ENCODE results near the gene NACC1. TPM values are rescaled to one million over a fixed set of nuclear protein-coding genes. Genes with fewer than 3 reads are reported as not detected.
"Not testable (repeated sequence)": the region's sequence is repeated elsewhere in the genome, so short reads cannot be mapped to it uniquely, and the experiment has no call there.

NACC1 gene
- total and polyA plus RNA-seq, 2 donors: 12.8 to 17.5 TPM

DNA sequence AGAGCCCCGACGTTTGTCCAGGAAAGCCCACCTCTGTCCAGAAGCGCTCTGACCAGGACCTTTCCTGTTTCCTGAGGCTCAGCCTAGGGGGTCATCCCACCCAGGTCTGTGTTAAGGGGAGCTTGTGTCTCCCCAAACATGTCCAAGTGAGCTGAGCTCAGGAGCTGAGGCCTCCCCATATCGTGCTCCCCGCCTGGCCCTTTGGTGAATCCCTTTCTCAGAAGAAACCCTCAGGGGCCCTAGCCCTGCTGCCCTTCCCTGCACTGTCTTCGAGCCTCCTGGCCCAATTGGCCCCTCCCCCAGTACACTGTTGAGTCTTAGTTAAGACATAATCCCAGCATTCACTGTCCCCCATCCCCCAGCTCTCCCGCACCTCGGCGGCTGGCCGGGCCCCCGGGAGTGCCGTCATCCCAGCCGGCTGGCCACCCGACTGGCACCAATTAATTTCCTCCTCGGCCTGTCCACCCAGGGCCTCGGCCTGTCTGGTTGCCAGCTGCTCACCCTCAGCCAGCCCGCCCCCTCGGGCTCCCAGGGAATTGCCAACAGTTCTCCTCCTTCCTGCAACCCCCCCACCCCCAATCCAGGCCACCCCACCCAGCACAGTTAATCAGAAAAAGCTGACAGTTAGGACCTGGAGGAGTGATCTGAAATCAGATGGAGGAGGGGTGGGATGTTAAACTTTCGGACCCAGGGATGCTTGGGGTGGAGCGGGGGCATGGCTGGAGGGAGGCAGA lies 45.7 kb downstream of the NACC1 start:
- Histone ChIP-seq H3K4me3 (ENCODE audit: low read length in 2 of 2) (peak overlapping the region; percentile 31 to 52), H3K27ac (ENCODE audit: low read depth in 1 of 2, low read length in 1 of 2) (peak overlapping the region; percentile 88 to 97), H3K36me3 (ENCODE audit: control insufficient read depth in 2 of 2, insufficient read depth in 2 of 2, low read length in 1 of 2) (no peaks in the 10 kb centered on the region), H3K27me3 (ENCODE audit: control insufficient read depth in 2 of 2, insufficient read depth in 1 of 2, low read length in 1 of 2) (no peaks in the 10 kb centered on the region), H3K4me1 (ENCODE audit: control insufficient read depth in 2 of 2, insufficient read depth in 2 of 2, low read length in 2 of 2) (peaks cover 36 to 73% of the 10 kb centered on the region in 2 donors), H3K9me3 (ENCODE audit: control insufficient read depth in 2 of 2, insufficient read depth in 1 of 2, low read length in 1 of 2) (peaks cover 0 to 5% of the 10 kb centered on the region in 2 donors)
- WGBS: 9% methylated on average over 20 of the region's 20 CpGs
- DNase-seq (ENCODE audit: low read depth in 6 of 9, low spot score in 9 of 9): peak in 6 of 9 donors; percentile 21 to 65 (median 37)

DNA sequence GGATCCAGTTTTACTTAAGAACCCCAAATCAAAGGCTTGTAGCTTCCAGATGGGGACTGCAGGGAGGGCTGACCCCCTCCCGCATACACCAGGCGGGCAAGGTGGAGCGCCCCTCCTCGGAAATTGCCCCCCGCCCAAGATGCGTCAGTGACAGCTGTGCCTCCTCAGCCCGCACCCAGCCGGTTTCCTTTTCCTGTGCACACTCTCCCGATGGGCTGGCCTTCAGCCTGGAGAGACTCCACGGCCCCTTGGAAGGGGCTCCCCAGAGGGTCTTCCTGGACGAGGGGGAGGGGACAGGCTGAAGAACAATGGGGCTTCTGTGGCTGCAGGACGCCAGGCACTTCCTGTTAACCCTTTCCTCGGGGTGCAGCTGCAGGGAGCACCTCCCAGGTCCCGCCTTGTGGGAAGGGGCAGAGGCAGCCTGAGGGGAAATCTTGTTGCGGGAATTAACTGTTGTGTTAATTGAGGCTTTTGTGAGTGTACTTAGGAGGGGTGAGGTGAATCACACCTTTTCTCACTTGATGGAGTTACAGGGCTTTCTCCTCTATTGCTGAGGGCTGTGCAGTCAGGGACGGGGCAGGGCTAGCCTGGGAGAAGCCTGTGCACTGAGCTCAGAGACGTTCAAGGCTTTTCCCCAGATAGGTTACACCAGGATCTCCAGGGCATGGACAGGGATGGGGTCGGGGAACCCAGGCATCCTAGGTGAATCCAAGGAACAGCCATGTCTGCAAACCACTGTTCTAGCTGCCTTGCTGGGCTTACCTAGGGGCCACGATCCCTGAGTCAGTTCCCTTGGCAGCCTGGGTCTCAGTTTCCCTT lies 46.5 kb downstream of the NACC1 start:
- Histone ChIP-seq H3K4me1 (ENCODE audit: control insufficient read depth in 2 of 2, insufficient read depth in 2 of 2, low read length in 2 of 2) (peaks cover 37 to 81% of the 10 kb centered on the region in 2 donors), H3K27me3 (ENCODE audit: control insufficient read depth in 2 of 2, insufficient read depth in 1 of 2, low read length in 1 of 2) (no peaks in the 10 kb centered on the region), H3K36me3 (ENCODE audit: control insufficient read depth in 2 of 2, insufficient read depth in 2 of 2, low read length in 1 of 2) (no peaks in the 10 kb centered on the region), H3K4me3 (ENCODE audit: low read length in 2 of 2) (peak overlapping the region; percentile 31 to 52), H3K9me3 (ENCODE audit: control insufficient read depth in 2 of 2, insufficient read depth in 1 of 2, low read length in 1 of 2) (peaks cover 0 to 5% of the 10 kb centered on the region in 2 donors), H3K27ac (ENCODE audit: low read depth in 1 of 2, low read length in 1 of 2) (peak overlapping the region; percentile 88 to 97)
- WGBS: 9% methylated on average over 19 of the region's 19 CpGs
- peak in 6 of 9 donors; percentile 32 to 79 (median 54) for DNase-seq (ENCODE audit: low read depth in 6 of 9, low spot score in 9 of 9)

DNA sequence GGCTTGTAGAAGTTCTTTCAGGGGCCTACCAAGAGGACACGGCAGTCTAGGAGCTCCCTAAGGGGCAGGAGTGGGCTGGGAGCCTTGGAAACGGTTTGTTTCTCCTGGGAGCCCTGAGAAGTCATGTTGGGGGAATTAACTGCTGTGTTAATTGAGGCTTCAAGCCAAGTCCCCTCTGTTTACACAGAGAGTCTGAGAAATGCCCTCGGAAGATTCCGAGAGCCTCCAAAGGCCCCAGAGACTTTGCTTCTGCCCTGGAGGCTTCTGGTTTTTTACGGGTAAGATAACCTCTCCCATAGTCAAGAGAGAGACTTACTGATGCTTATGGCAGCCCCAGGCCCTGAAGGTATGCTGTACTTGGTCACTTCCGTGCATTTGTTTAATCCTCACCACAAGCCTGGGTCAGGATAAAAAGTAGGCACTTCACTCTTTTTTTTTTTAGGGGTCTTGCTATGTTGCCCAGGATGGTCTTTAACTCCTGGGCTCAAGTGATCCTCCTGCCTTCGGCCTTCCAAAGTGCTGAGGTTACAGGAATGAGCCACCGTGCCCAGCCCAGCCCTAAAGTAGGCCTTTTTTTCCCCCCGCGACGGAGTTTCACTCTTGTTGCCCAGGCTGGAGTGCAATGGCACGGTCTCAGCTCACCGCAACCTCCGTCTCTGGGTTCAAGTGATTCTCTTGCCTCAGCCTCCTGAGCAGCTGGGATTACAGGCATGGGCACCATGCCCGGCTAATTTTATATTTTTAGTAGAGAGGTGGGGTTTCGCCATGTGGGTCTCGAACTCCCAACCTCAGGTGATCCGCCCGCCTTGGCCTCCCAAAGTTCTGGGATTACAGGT lies 47.3 kb downstream of the NACC1 start:
- Histone ChIP-seq H3K4me3 (ENCODE audit: low read length in 2 of 2) (no peak overlapping the region), H3K36me3 (ENCODE audit: control insufficient read depth in 2 of 2, insufficient read depth in 2 of 2, low read length in 1 of 2) (no peaks in the 10 kb centered on the region), H3K9me3 (ENCODE audit: control insufficient read depth in 2 of 2, insufficient read depth in 1 of 2, low read length in 1 of 2) (peaks cover 0 to 5% of the 10 kb centered on the region in 2 donors), H3K4me1 (ENCODE audit: control insufficient read depth in 2 of 2, insufficient read depth in 2 of 2, low read length in 2 of 2) (peaks cover 37 to 89% of the 10 kb centered on the region in 2 donors), H3K27ac (ENCODE audit: low read depth in 1 of 2, low read length in 1 of 2) (peak overlapping the region; percentile 88 to 97), H3K27me3 (ENCODE audit: control insufficient read depth in 2 of 2, insufficient read depth in 1 of 2, low read length in 1 of 2) (no peaks in the 10 kb centered on the region)
- DNase-seq (ENCODE audit: low read depth in 6 of 9, low spot score in 9 of 9): no peak
- 89% methylated on average over 19 of the region's 19 CpGs for WGBS

DNA sequence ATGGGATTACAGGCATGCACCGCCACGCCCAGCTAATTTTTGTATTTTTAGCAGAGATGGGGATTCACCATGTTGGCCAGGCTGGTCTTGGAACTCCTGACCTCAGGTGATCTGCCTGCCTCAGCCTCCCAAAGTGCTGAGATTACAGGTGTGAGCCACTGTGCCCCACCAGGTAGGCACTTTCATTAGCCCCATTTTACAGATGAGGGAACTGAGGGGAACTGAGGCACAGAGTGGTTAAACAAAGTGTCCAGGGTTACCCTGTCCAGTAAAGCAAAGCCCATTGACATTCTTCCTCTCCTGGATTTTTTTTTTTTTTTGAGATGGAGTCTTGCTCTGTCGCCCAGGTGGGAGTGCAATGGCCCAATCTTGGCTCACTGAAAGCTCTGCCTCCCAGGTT lies 48.1 kb downstream of the NACC1 start:
- H3K27ac ChIP-seq (ENCODE audit: low read depth in 1 of 2, low read length in 1 of 2); H3K4me3 ChIP-seq (ENCODE audit: low read length in 2 of 2); H3K36me3 ChIP-seq (ENCODE audit: control insufficient read depth in 2 of 2, insufficient read depth in 2 of 2, low read length in 1 of 2); H3K9me3 ChIP-seq (ENCODE audit: control insufficient read depth in 2 of 2, insufficient read depth in 1 of 2, low read length in 1 of 2); DNase-seq (ENCODE audit: low read depth in 6 of 9, low spot score in 9 of 9); H3K27me3 ChIP-seq (ENCODE audit: control insufficient read depth in 2 of 2, insufficient read depth in 1 of 2, low read length in 1 of 2): not testable (repeated sequence)
- 98% methylated on average over 3 of the region's 3 CpGs for WGBS
- peaks cover 37 to 86% of the 10 kb centered on the region in 2 donors for H3K4me1 ChIP-seq (ENCODE audit: control insufficient read depth in 2 of 2, insufficient read depth in 2 of 2, low read length in 2 of 2)

DNA sequence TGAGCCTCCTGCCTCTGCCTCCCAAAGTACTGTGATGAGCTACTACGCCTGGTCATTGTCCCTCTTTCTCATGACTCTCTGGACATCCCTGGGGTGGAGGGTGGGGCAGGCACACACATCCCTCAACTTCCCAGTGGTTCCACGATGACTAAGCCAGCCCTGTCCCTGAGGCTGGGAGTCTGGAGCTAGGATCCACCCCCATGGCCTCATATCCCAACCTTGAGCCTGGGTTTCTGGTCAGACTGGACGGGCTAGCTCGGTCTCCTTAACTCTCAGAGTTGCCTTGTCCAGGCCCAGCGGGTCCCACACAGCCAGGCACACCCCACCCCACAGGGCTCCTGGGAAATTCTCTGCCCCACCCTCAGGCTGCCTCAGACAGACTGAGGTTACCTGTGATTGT lies 51.7 kb downstream of the NACC1 start:
- 95% methylated on average over 5 of the region's 5 CpGs for WGBS
- Histone ChIP-seq H3K27me3 (ENCODE audit: control insufficient read depth in 2 of 2, insufficient read depth in 1 of 2, low read length in 1 of 2) (no peaks in the 10 kb centered on the region), H3K4me1 (ENCODE audit: control insufficient read depth in 2 of 2, insufficient read depth in 2 of 2, low read length in 2 of 2) (peaks cover 18 to 61% of the 10 kb centered on the region in 2 donors), H3K9me3 (ENCODE audit: control insufficient read depth in 2 of 2, insufficient read depth in 1 of 2, low read length in 1 of 2) (peaks cover 2 to 5% of the 10 kb centered on the region in 2 donors), H3K4me3 (ENCODE audit: low read length in 2 of 2) (no peak overlapping the region), H3K27ac (ENCODE audit: low read depth in 1 of 2, low read length in 1 of 2) (peak overlapping the region in 1 of 2 donors; percentile 77), H3K36me3 (ENCODE audit: control insufficient read depth in 2 of 2, insufficient read depth in 2 of 2, low read length in 1 of 2) (no peaks in the 10 kb centered on the region)
- no peak for DNase-seq (ENCODE audit: low read depth in 6 of 9, low spot score in 9 of 9)

DNA sequence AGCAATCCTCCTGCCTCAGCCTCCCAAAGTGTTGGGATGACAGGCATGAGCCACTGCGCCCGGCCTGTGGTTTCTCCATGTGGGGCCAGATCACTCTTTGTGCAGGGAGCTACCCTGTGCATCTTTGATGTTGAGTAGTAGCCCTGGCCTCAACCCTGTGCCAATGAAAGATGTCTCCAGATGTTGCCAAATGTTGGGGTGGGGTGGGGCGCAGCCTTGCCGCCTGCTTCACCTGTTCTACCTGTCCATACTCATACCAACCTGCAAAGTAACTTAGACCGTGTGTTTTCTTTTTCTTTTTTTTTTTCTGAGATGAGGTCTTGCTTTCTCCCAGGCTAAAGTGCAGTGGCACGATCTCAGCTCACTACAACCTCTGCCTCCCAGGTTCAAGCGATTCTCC lies 53.1 kb downstream of the NACC1 start:
- DNase-seq (ENCODE audit: low read depth in 6 of 9, low spot score in 9 of 9): no peak
- Histone ChIP-seq H3K27ac (ENCODE audit: low read depth in 1 of 2, low read length in 1 of 2) (no peak overlapping the region), H3K36me3 (ENCODE audit: control insufficient read depth in 2 of 2, insufficient read depth in 2 of 2, low read length in 1 of 2) (no peaks in the 10 kb centered on the region), H3K4me3 (ENCODE audit: low read length in 2 of 2) (no peak overlapping the region), H3K9me3 (ENCODE audit: control insufficient read depth in 2 of 2, insufficient read depth in 1 of 2, low read length in 1 of 2) (peaks cover 2 to 5% of the 10 kb centered on the region in 2 donors), H3K4me1 (ENCODE audit: control insufficient read depth in 2 of 2, insufficient read depth in 2 of 2, low read length in 2 of 2) (peaks cover 12 to 48% of the 10 kb centered on the region in 2 donors), H3K27me3 (ENCODE audit: control insufficient read depth in 2 of 2, insufficient read depth in 1 of 2, low read length in 1 of 2) (no peaks in the 10 kb centered on the region)
- 97% methylated on average over 7 of the region's 7 CpGs for WGBS

DNA sequence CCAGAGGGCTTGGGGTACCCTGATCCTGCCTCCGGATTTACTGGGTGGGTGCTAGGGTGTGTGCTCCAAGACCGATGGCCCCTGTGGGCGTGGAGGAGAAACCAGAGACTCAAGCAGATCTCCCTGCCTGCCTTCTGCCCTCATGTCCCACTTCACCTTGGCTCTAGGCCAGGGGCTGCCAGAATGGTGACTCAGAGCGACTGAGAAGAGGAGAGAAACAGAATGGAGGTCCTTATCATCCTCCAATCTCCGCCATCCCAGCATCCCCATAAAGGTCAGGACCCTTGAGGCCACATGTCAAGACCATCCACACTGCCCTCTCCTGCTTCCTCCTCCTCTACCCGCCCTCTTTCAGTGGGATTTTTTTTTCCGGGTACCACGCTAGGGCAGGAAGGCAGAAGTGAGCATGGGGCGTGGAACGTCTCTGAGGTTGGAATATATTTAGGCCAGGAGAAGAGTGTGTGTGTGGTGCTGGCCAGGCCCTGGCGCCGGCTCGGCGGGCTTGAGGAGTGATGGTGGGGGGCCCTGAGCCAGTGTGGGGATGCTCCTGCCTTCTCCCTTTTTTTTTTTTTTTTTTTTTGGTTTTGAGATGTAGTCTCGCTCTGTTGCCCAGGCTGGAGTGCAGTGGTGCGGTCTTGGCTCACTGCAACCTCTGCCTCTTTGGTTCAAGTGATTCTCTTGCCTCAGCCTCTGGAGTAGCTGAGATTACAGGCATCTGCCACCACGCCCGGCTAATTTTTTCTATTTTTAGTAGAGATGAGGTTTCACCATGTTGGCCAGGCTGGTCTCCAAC lies 54.5 kb downstream of the NACC1 start:
- H3K4me3 ChIP-seq (ENCODE audit: low read length in 2 of 2): peak overlapping the region in 1 of 2 donors; percentile 4
- H3K27ac ChIP-seq (ENCODE audit: low read depth in 1 of 2, low read length in 1 of 2): peak overlapping the region in 1 of 2 donors; percentile 58
- H3K27me3 ChIP-seq (ENCODE audit: control insufficient read depth in 2 of 2, insufficient read depth in 1 of 2, low read length in 1 of 2): no peaks in the 10 kb centered on the region
- H3K9me3 ChIP-seq (ENCODE audit: control insufficient read depth in 2 of 2, insufficient read depth in 1 of 2, low read length in 1 of 2): peaks cover 2 to 3% of the 10 kb centered on the region in 2 donors
- DNase-seq (ENCODE audit: low read depth in 6 of 9, low spot score in 9 of 9): no peak
- peaks cover 12 to 35% of the 10 kb centered on the region in 2 donors for H3K4me1 ChIP-seq (ENCODE audit: control insufficient read depth in 2 of 2, insufficient read depth in 2 of 2, low read length in 2 of 2)
- H3K36me3 ChIP-seq (ENCODE audit: control insufficient read depth in 2 of 2, insufficient read depth in 2 of 2, low read length in 1 of 2): no peaks in the 10 kb centered on the region
- WGBS: 65% methylated on average over 18 of the region's 18 CpGs

DNA sequence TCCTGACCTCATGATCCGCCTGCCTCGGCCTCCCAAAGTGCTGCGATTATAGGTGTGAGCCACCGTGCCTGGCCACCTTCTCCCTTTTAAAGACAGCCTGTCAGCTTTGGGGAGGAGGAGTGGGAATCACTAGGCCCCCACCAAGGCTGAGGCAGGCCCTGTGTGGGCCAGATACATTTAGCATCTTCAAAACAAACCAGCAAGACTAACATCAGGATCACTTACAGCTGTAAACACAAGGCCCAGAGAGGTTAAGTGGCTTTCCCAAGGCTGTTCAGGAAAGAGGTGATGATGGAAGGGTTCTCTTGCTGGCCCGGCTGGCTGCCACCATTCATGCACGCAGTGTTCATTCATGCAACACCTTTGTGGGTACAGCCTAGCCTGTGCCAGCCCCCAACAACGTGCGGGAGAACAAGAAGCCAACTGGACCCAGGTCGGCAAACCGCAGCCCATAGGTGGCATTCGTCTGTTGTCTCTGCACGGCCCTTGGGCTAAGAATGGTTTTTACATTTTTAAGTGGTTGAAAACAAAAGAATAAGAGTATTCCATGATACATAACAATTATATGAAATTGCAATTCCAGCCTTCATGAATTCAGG lies 55.2 kb downstream of the NACC1 start:
- 95% methylated on average over 12 of the region's 12 CpGs for WGBS
- no peak overlapping the region for H3K4me3 ChIP-seq (ENCODE audit: low read length in 2 of 2)
- no peaks in the 10 kb centered on the region for H3K27me3 ChIP-seq (ENCODE audit: control insufficient read depth in 2 of 2, insufficient read depth in 1 of 2, low read length in 1 of 2)
- peaks cover 0 to 2% of the 10 kb centered on the region in 2 donors for H3K9me3 ChIP-seq (ENCODE audit: control insufficient read depth in 2 of 2, insufficient read depth in 1 of 2, low read length in 1 of 2)
- no peak overlapping the region for H3K27ac ChIP-seq (ENCODE audit: low read depth in 1 of 2, low read length in 1 of 2)
- H3K4me1 ChIP-seq (ENCODE audit: control insufficient read depth in 2 of 2, insufficient read depth in 2 of 2, low read length in 2 of 2): peaks cover 12 to 28% of the 10 kb centered on the region in 2 donors
- no peaks in the 10 kb centered on the region for H3K36me3 ChIP-seq (ENCODE audit: control insufficient read depth in 2 of 2, insufficient read depth in 2 of 2, low read length in 1 of 2)
- DNase-seq (ENCODE audit: low read depth in 6 of 9, low spot score in 9 of 9): no peak
